OCI-LY3 (cell line): Measurements from ENCODE around the gene ACTR10.

ENCODE experiments used
- H2AFZ ChIP-seq: fragments of 200-600, 300-600 bp; shearing (Covaris generic); 2 replicates; pipeline ENCODE4 v1.6.0; 2014; ENCODE audit warnings: antibody characterized with exemption, low read depth, low read length
- H3K27ac ChIP-seq: fragments of 200-600, 300-600 bp; sonication (generic); 2 replicates; pipeline ENCODE4 v1.5.1; 2014; ENCODE audit warnings: mild to moderate bottlenecking, low read length, moderate library complexity, mixed read lengths
- H3K27me3 ChIP-seq: fragments of 200-600, 300-600 bp; sonication (generic); 2 replicates; pipeline ENCODE4 v1.6.1; 2014; ENCODE audit warnings: low read depth, low read length, mixed read lengths
- H3K36me3 ChIP-seq: fragments of 200-600, 300-600 bp; sonication (generic); replicated peaks from 2 replicates; pipeline ENCODE3; 2014; ENCODE audit warnings: low read depth, low read length, mixed read lengths
- H3K4me1 ChIP-seq: fragments of 300-600, 200-600 bp; sonication (generic); 2 replicates; pipeline ENCODE4 v1.6.1; 2014; ENCODE audit warnings: low read length, mixed read lengths
- H3K4me2 ChIP-seq: fragments of 200-600, 300-600 bp; sonication (generic); 2 replicates; pipeline ENCODE4 v1.6.1; 2014; ENCODE audit warnings: low read length, mixed read lengths
- H3K4me3 ChIP-seq: fragments of 300-600, 200-600 bp; sonication (generic); 2 replicates; pipeline ENCODE4 v1.5.1; 2014; ENCODE audit warnings: antibody characterized with exemption, mild to moderate bottlenecking, low read length, moderate library complexity
- H3K79me2 ChIP-seq: fragments of 300-600, 200-600 bp; shearing (Covaris generic); 2 replicates; pipeline ENCODE4 v1.6.1; 2014; ENCODE audit warnings: mild to moderate bottlenecking, low read length, mixed read lengths
- H3K9ac ChIP-seq: fragments of 300-600, 200-600 bp; shearing (Covaris generic); 2 replicates; pipeline ENCODE4 v1.6.0; 2014; ENCODE audit warnings: mild to moderate bottlenecking, low read length, moderate library complexity
- H3K9me3 ChIP-seq: fragments of 200-600, 300-600 bp; shearing (Covaris generic); 2 replicates; pipeline ENCODE4 v1.6.1; 2014; ENCODE audit warnings: low read length, mixed read lengths; ENCODE audit not compliant: insufficient read depth
- H4K20me1 ChIP-seq: fragments of 200-600, 300-600 bp; sonication (generic); 2 replicates; pipeline ENCODE4 v1.6.1; 2016; ENCODE audit warnings: low read length, mixed read lengths; ENCODE audit not compliant: insufficient read depth
- EZH2phosphoT487 ChIP-seq: fragments of 200-600 bp; shearing (Covaris generic); IDR thresholded peaks from 2 replicates; pipeline ENCODE4 v1.6.1; 2018; ENCODE audit warnings: antibody characterized with exemption, mixed run types, low read depth
- TF ChIP-seq, protein P1 (sequence below): fragments of 200-600, 300-600 bp; sonication (generic); IDR thresholded peaks from 2 replicates; pipeline ENCODE4 v1.5.1; 2014; ENCODE audit warnings: antibody characterized with exemption, low read length, low read depth

ACTR10 gene

DNA sequence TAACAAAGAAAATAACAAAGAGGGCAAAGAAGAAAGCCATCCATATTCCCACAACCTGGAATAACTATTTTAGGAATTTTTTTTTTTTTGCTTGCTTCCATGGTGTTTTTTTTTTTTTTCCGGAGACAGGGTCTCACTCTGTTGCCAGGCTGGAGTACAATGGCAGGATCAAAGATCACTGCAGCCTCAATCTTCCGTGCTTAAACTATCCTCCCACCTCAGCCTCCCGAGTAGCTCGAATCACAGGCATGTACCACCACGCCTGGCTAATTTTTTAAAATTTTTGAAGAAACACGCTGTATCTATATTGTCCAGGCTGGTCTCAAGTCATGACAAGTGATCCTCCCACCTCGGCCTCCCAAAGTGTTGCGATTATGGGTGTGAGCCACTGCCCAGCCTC lies 78.2 kb downstream of the ACTR10 start:
- peaks cover 31% of the 10 kb centered on the region for H3K36me3 ChIP-seq
- no peak overlapping the region for H3K4me2 ChIP-seq
- H4K20me1 ChIP-seq: peaks cover 16% of the 10 kb centered on the region
- no peaks in the 10 kb centered on the region for H3K9me3 ChIP-seq
- H3K9ac ChIP-seq: no peak overlapping the region
- H2AFZ ChIP-seq: no peak overlapping the region
- H3K79me2 ChIP-seq: peaks cover 98% of the 10 kb centered on the region
- no peaks in the 10 kb centered on the region for H3K27me3 ChIP-seq
- no peak overlapping the region for H3K27ac ChIP-seq
- TF ChIP-seq, protein P1, sequence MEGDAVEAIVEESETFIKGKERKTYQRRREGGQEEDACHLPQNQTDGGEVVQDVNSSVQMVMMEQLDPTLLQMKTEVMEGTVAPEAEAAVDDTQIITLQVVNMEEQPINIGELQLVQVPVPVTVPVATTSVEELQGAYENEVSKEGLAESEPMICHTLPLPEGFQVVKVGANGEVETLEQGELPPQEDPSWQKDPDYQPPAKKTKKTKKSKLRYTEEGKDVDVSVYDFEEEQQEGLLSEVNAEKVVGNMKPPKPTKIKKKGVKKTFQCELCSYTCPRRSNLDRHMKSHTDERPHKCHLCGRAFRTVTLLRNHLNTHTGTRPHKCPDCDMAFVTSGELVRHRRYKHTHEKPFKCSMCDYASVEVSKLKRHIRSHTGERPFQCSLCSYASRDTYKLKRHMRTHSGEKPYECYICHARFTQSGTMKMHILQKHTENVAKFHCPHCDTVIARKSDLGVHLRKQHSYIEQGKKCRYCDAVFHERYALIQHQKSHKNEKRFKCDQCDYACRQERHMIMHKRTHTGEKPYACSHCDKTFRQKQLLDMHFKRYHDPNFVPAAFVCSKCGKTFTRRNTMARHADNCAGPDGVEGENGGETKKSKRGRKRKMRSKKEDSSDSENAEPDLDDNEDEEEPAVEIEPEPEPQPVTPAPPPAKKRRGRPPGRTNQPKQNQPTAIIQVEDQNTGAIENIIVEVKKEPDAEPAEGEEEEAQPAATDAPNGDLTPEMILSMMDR: no peak
- H3K4me1 ChIP-seq: peaks cover 28% of the 10 kb centered on the region
- H3K4me3 ChIP-seq: no peak overlapping the region

DNA sequence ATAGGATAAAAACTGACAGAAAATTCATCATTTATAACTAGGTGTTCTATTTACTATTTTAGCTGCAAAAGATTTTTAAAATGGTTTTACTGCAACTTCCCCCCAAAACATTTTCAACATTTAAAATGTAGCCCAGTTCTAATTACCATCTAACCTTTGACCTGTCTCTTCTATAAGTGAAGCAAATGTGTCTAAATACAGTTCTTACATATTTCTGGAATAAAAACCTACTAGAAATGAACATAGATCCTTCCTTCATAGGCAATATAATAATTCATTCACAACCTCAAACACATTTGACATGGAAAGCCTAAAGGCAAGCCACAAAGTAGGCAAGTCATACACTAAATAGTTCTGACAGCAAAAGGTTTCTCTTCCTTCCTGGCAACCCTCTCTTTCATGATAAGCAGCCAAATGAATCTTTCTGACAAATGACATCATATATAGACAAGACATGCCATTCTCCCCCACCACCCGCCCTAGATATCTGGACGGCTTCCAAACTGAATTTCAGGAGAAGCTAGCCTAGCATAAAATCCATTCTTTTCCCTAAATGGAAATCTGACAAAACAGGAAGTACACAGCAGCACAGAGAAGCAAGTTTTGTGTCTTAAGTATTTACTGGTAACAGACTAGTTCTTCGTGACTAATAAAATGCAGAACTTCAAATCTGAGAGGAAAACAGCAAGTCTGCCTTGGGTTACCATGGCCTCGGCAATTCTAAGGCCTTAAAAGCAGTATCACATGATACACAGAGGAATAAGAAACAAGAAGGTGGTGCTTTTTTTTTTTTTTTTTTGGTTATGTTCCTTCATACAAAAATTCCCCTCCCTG lies 81.2 kb downstream of the ACTR10 start:
- Histone ChIP-seq H3K9ac (peak overlapping the region; percentile 51), H3K4me2 (peak overlapping the region; percentile 84), H3K4me1 (peaks cover 31% of the 10 kb centered on the region), H3K36me3 (peaks cover 32% of the 10 kb centered on the region), H3K9me3 (no peaks in the 10 kb centered on the region), H3K27me3 (no peaks in the 10 kb centered on the region), H3K4me3 (peak overlapping the region; percentile 65), H3K27ac (peak overlapping the region; percentile 94), H2AFZ (no peak overlapping the region), H4K20me1 (peaks cover 10% of the 10 kb centered on the region), H3K79me2 (peaks cover 97% of the 10 kb centered on the region)
- TF ChIP-seq EZH2phosphoT487: no peak

DNA sequence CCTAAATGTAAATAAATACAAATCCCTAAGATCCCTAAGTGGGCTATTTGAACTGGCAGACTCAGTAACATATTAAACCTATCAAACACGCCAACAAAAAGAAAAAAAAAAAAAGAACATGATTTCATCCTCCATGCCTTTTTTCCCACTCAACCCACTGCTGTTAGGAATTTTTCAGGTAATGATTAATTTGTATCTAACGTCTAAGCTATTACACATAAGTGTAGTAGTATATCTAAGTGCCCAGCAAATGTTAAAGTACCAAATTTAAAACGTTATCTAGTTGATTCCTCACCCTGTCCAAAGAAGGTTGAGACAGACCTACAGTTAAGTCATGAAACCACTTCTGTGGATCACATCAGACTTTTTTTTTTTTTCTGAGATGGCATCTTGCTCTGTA lies 82.0 kb downstream of the ACTR10 start:
- TF ChIP-seq, protein P1: no peak
- no peak for TF ChIP-seq EZH2phosphoT487
- H3K27ac ChIP-seq: peak overlapping the region; percentile 94
- no peaks in the 10 kb centered on the region for H3K9me3 ChIP-seq
- H4K20me1 ChIP-seq: peaks cover 10% of the 10 kb centered on the region
- H3K27me3 ChIP-seq: no peaks in the 10 kb centered on the region
- H2AFZ ChIP-seq: no peak overlapping the region
- peak overlapping the region; percentile 84 for H3K4me2 ChIP-seq
- H3K4me1 ChIP-seq: peaks cover 31% of the 10 kb centered on the region
- H3K4me3 ChIP-seq: peak overlapping the region; percentile 65
- peaks cover 96% of the 10 kb centered on the region for H3K79me2 ChIP-seq
- peak overlapping the region; percentile 51 for H3K9ac ChIP-seq
- peaks cover 32% of the 10 kb centered on the region for H3K36me3 ChIP-seq

DNA sequence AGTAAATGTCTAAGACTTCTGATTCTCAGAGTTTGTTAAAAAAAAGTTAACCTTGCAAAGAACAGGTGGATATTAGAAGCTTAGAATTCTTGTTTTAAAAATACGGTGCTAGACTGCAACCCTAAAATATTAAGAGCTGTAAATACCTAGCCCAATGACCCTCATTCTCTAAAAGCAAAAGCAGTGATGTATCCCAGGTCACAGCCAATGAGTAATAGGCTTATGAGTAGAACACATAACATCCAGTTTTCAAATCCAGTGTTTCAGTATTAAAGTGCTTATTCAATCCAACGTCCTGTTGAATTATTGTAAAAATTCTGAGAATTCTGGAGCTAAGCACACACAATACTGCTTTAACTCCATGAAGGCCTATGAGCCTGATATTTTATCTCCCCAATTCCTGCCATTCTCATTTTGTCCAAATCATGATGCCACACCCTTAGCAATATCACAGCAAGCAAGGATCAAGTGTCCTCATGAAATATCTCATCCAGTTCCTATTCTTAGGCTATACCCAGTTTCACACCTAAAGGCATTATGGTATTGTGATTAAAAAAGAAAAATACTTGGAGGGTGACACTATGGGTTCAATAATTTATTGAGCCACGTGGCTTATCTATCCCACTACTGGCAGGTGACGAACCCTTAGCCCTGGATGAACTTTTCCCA lies 83.1 kb downstream of the ACTR10 start:
- TF ChIP-seq EZH2phosphoT487: no peak
- TF ChIP-seq, protein P1: no peak
- no peak overlapping the region; the same call in 1 of the 2 replicates for H3K27ac ChIP-seq
- no peak overlapping the region for H3K4me3 ChIP-seq
- H3K9ac ChIP-seq: no peak overlapping the region
- H3K36me3 ChIP-seq: peaks cover 42% of the 10 kb centered on the region
- no peak overlapping the region for H2AFZ ChIP-seq
- peaks cover 31% of the 10 kb centered on the region for H3K4me1 ChIP-seq
- H3K4me2 ChIP-seq: no peak overlapping the region
- H4K20me1 ChIP-seq: peaks cover 10% of the 10 kb centered on the region
- no peaks in the 10 kb centered on the region for H3K9me3 ChIP-seq
- no peaks in the 10 kb centered on the region for H3K27me3 ChIP-seq
- H3K79me2 ChIP-seq: peaks cover 96% of the 10 kb centered on the region
